ENCODE data around the gene FGD4.
A peak's percentile ranks its signal among the peaks of the same experiment; 100 is the strongest.

Gene FGD4

GRCh38 chr12:32475724-32476123 is 76.4 kb downstream of the FGD4 start:
- no peaks in the 10 kb centered on the region for H3K27me3 ChIP-seq (ENCODE audit: insufficient read depth, poor library complexity, severe bottlenecking)
- no peak overlapping the region for H3K4me3 ChIP-seq (replicated peaks; ENCODE audit: insufficient read depth, low read length)
- H3K27ac ChIP-seq (replicated peaks): peak overlapping the region; percentile 25
- TF ChIP-seq SPI1 (IDR thresholded peaks at IDR 0.05; ENCODE audit: borderline replicate concordance, low read depth) (no peak), REST (IDR thresholded peaks at IDR 0.05; ENCODE audit: insufficient replicate concordance, low read depth) (no peak), CTCF (IDR thresholded peaks at IDR 0.05; ENCODE audit: insufficient read depth, low read length) (no peak), POLR2AphosphoS5 (IDR thresholded peaks at IDR 0.05; ENCODE audit: low read depth) (no peak), GABPA (IDR thresholded peaks at IDR 0.05; ENCODE audit: low read depth) (no peak)
- DNase-seq (ENCODE audit: low read depth in 1 of 2, low spot score in 1 of 2): no peak

- no peak for TF ChIP-seq POLR2AphosphoS5 (IDR thresholded peaks at IDR 0.05; ENCODE audit: low read depth)
- Histone ChIP-seq H3K4me3 (replicated peaks; ENCODE audit: insufficient read depth, low read length) (no peak overlapping the region), H3K27ac (replicated peaks) (peak overlapping the region; percentile 25), H3K27me3 (ENCODE audit: insufficient read depth, poor library complexity, severe bottlenecking) (no peaks in the 10 kb centered on the region)
- peak in 1 of 2 experiments; percentile 49 for DNase-seq (ENCODE audit: low read depth in 1 of 2, low spot score in 1 of 2)
These were observed 77.1 kb downstream of the FGD4 start for GRCh38 chr12:32476446-32476845.

GRCh38 chr12:32477714-32478113 is 78.4 kb downstream of the FGD4 start:
- H3K4me3 ChIP-seq (replicated peaks; ENCODE audit: insufficient read depth, low read length): no peak overlapping the region
- DNase-seq (ENCODE audit: low read depth in 1 of 2, low spot score in 1 of 2): no peak
- H3K27me3 ChIP-seq (ENCODE audit: insufficient read depth, poor library complexity, severe bottlenecking): no peaks in the 10 kb centered on the region
- TF ChIP-seq REST (IDR thresholded peaks at IDR 0.05; ENCODE audit: insufficient replicate concordance, low read depth) (no peak), SPI1 (IDR thresholded peaks at IDR 0.05; ENCODE audit: borderline replicate concordance, low read depth) (no peak), CTCF (IDR thresholded peaks at IDR 0.05; ENCODE audit: insufficient read depth, low read length) (no peak), GABPA (IDR thresholded peaks at IDR 0.05; ENCODE audit: low read depth) (no peak), POLR2AphosphoS5 (IDR thresholded peaks at IDR 0.05; ENCODE audit: low read depth) (no peak)
- H3K27ac ChIP-seq (replicated peaks): no peak overlapping the region

- Histone ChIP-seq H3K27me3 (ENCODE audit: insufficient read depth, poor library complexity, severe bottlenecking) (no peaks in the 10 kb centered on the region), H3K4me3 (replicated peaks; ENCODE audit: insufficient read depth, low read length) (no peak overlapping the region), H3K27ac (replicated peaks) (no peak overlapping the region)
- TF ChIP-seq REST (IDR thresholded peaks at IDR 0.05; ENCODE audit: insufficient replicate concordance, low read depth) (no peak), POLR2AphosphoS5 (IDR thresholded peaks at IDR 0.05; ENCODE audit: low read depth) (no peak), CTCF (IDR thresholded peaks at IDR 0.05; ENCODE audit: insufficient read depth, low read length) (no peak), SPI1 (IDR thresholded peaks at IDR 0.05; ENCODE audit: borderline replicate concordance, low read depth) (no peak), GABPA (IDR thresholded peaks at IDR 0.05; ENCODE audit: low read depth) (no peak)
- DNase-seq (ENCODE audit: low read depth in 1 of 2, low spot score in 1 of 2): no peak
These were observed 78.8 kb downstream of the FGD4 start for GRCh38 chr12:32478166-32478565.

Measured in HL-60 (cell line).